ENCODE measurements around the gene COTL1. TPM values are rescaled to one million over a fixed set of nuclear protein-coding genes. Genes with fewer than 3 reads are reported as not detected.

COTL1 gene
- total and polyA plus RNA-seq, 9 of the 15 experiments (the other 6 are each of a cell fraction or from before 2014, with no cell fraction given) = 27.7 to 185 (median 72.5) TPM

- TF ChIP-seq, protein P1, sequence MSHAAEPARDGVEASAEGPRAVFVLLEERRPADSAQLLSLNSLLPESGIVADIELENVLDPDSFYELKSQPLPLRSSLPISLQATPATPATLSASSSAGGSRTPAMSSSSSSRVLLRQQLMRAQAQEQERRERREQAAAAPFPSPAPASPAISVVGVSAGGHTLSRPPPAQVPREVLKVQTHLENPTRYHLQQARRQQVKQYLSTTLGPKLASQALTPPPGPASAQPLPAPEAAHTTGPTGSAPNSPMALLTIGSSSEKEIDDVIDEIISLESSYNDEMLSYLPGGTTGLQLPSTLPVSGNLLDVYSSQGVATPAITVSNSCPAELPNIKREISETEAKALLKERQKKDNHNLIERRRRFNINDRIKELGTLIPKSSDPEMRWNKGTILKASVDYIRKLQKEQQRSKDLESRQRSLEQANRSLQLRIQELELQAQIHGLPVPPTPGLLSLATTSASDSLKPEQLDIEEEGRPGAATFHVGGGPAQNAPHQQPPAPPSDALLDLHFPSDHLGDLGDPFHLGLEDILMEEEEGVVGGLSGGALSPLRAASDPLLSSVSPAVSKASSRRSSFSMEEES (CRISPR knock-in tag; IDR thresholded peaks at IDR 0.05) = no peak
- TF ChIP-seq ZNF77 (CRISPR knock-in tag; IDR thresholded peaks at IDR 0.05) (no peak), STAT6 (CRISPR knock-in tag; IDR thresholded peaks at IDR 0.05) (peak; percentile 81; the same call in 1 of the 2 replicates), ZNF436 (CRISPR knock-in tag; IDR thresholded peaks at IDR 0.05) (no peak), MCM5 (IDR thresholded peaks at IDR 0.05; ENCODE audit: low read depth) (no peak), ZNF174 (CRISPR knock-in tag; IDR thresholded peaks at IDR 0.05) (no peak), SIN3B (IDR thresholded peaks at IDR 0.05; ENCODE audit: low read depth) (no peak), STAG1 (CRISPR knock-in tag; IDR thresholded peaks at IDR 0.05; ENCODE audit: borderline replicate concordance) (no peak), MYBL2 (IDR thresholded peaks at IDR 0.05; ENCODE audit: low read depth) (no peak), MYBL2 (CRISPR knock-in tag; IDR thresholded peaks at IDR 0.05; ENCODE audit: borderline replicate concordance) (0 out of 2 replicates have a peak, but pooled peaks have one; percentile 37), DMBX1 (CRISPR knock-in tag; IDR thresholded peaks at IDR 0.05; ENCODE audit: borderline replicate concordance) (0 out of 2 replicates have a peak, but pooled peaks have one; percentile 21), GTF2E2 (tag; IDR thresholded peaks at IDR 0.05) (no peak), CBFA2T3 (IDR thresholded peaks at IDR 0.05) (no peak), U2AF2 (optimal IDR thresholded peaks at IDR 0.05; ENCODE audit: low read depth, low read length) (no peak), SRSF7 (optimal IDR thresholded peaks at IDR 0.05; ENCODE audit: low read depth, low read length) (no peak), HMG20B (CRISPR knock-in tag; IDR thresholded peaks at IDR 0.05) (no peak), EWSR1 (IDR thresholded peaks at IDR 0.05; ENCODE audit: borderline replicate concordance, low read depth, partially characterized antibody) (no peak), ZNF347 (CRISPR knock-in tag; IDR thresholded peaks at IDR 0.05; ENCODE audit: low read depth) (no peak)
- TF ChIP-seq, protein P2, sequence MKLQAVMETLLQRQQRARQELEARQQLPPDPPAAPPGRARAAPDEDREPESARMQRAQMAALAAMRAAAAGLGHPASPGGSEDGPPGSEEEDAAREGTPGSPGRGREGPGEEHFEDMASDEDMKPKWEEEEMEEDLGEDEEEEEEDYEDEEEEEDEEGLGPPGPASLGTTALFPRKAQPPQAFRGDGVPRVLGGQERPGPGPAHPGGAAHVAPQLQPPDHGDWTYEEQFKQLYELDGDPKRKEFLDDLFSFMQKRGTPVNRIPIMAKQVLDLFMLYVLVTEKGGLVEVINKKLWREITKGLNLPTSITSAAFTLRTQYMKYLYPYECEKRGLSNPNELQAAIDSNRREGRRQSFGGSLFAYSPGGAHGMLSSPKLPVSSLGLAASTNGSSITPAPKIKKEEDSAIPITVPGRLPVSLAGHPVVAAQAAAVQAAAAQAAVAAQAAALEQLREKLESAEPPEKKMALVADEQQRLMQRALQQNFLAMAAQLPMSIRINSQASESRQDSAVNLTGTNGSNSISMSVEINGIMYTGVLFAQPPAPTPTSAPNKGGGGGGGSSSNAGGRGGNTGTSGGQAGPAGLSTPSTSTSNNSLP (IDR thresholded peaks at IDR 0.05; ENCODE audit: borderline replicate concordance, low read depth, low read length) = no peak
Observed at GRCh38 chr16:84647828-84648594, 30.1 kb upstream of the COTL1 start, which contains the start of gene KLHL36 (continued).

All from K562 (cell line).